Measurements from ENCODE around the gene SORCS1. TPM values are rescaled to one million over a fixed set of nuclear protein-coding genes. Genes with fewer than 3 reads are reported as not detected.

SORCS1 gene
- total RNA-seq, 1 experiment from 2014 or later, result 0.11 TPM

GRCh38 chr10:106987362-106987761 is 177.1 kb downstream of the SORCS1 start:
- BruUV-seq (replicated peaks), result no TSS peak
- CTCF ChIA-PET, result no interaction called here

GRCh38 chr10:106982268-106982667 is 182.2 kb downstream of the SORCS1 start:
- no peaks in the 10 kb centered on the region for H3K36me3 ChIP-seq (ENCODE audit: low read depth, low read length)
- intact Hi-C loops (cut with micrococcal nuclease), result no loop called here
- BruUV-seq (replicated peaks), result no TSS peak
- no peak overlapping the region for H3K4me3 ChIP-seq (ENCODE audit: low read length)
- no peak overlapping the region for H2AFZ ChIP-seq (ENCODE audit: low read length)
- DNase-seq, result no peak
- no peaks in the 10 kb centered on the region for H4K20me1 ChIP-seq (ENCODE audit: low read length)
- no peak overlapping the region for H3K9ac ChIP-seq (ENCODE audit: low read length)
- no peaks in the 10 kb centered on the region for H3K79me2 ChIP-seq (ENCODE audit: low read length)
- H3F3A ChIP-seq (ENCODE audit: low read length, unreplicated experiment), result no peaks in the 10 kb centered on the region
- peaks cover 33% of the 10 kb centered on the region for H3K27me3 ChIP-seq (ENCODE audit: low read length)
- ATAC-seq, result no peak
- no peak overlapping the region for H3K27ac ChIP-seq (ENCODE audit: low read length)
- no peaks in the 10 kb centered on the region for H3K9me2 ChIP-seq (replicated peaks; ENCODE audit: low read length)
- no peaks in the 10 kb centered on the region for H3K9me3 ChIP-seq (ENCODE audit: low read length)
- TF ChIP-seq EZH2 (IDR thresholded peaks at IDR 0.05; ENCODE audit: low read length, unreplicated experiment) (no peak), EZH2phosphoT487 (IDR thresholded peaks at IDR 0.05; ENCODE audit: borderline replicate concordance, low read length) (no peak)
- TF ChIP-seq, protein P1, sequence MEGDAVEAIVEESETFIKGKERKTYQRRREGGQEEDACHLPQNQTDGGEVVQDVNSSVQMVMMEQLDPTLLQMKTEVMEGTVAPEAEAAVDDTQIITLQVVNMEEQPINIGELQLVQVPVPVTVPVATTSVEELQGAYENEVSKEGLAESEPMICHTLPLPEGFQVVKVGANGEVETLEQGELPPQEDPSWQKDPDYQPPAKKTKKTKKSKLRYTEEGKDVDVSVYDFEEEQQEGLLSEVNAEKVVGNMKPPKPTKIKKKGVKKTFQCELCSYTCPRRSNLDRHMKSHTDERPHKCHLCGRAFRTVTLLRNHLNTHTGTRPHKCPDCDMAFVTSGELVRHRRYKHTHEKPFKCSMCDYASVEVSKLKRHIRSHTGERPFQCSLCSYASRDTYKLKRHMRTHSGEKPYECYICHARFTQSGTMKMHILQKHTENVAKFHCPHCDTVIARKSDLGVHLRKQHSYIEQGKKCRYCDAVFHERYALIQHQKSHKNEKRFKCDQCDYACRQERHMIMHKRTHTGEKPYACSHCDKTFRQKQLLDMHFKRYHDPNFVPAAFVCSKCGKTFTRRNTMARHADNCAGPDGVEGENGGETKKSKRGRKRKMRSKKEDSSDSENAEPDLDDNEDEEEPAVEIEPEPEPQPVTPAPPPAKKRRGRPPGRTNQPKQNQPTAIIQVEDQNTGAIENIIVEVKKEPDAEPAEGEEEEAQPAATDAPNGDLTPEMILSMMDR (conservative IDR thresholded peaks at IDR 0.05; ENCODE audit: low read depth, low read length), result no peak
- no peak overlapping the region for H3K4me2 ChIP-seq (ENCODE audit: low read length)
- H3K4me1 ChIP-seq (ENCODE audit: insufficient read depth, low read length), result no peaks in the 10 kb centered on the region
- CTCF ChIA-PET, result no interaction called here
- POLR2A ChIA-PET (ENCODE audit: unreplicated experiment), result no interaction called here

More at GRCh38 chr10:106987362-106987761, 177.1 kb downstream of the SORCS1 start:
- no peaks in the 10 kb centered on the region for H4K20me1 ChIP-seq (ENCODE audit: low read length)
- H3K27ac ChIP-seq (ENCODE audit: low read length), result no peak overlapping the region
- peaks cover 38% of the 10 kb centered on the region for H3K27me3 ChIP-seq (ENCODE audit: low read length)
- H3K4me1 ChIP-seq (ENCODE audit: insufficient read depth, low read length), result no peaks in the 10 kb centered on the region
- POLR2A ChIA-PET (ENCODE audit: unreplicated experiment), result no interaction called here
- H3K4me3 ChIP-seq (ENCODE audit: low read length), result no peak overlapping the region
- H3K9ac ChIP-seq (ENCODE audit: low read length), result no peak overlapping the region
- ATAC-seq (no peak), DNase-seq (no peak)
- H3K79me2 ChIP-seq (ENCODE audit: low read length), result no peaks in the 10 kb centered on the region
- H3K36me3 ChIP-seq (ENCODE audit: low read depth, low read length), result no peaks in the 10 kb centered on the region
- no peak overlapping the region for H3K4me2 ChIP-seq (ENCODE audit: low read length)
- intact Hi-C loops (cut with micrococcal nuclease), result no loop called here
- no peaks in the 10 kb centered on the region for H3K9me3 ChIP-seq (ENCODE audit: low read length)
- H2AFZ ChIP-seq (ENCODE audit: low read length), result no peak overlapping the region
- H3F3A ChIP-seq (ENCODE audit: low read length, unreplicated experiment), result no peaks in the 10 kb centered on the region
- H3K9me2 ChIP-seq (replicated peaks; ENCODE audit: low read length), result no peaks in the 10 kb centered on the region
- TF ChIP-seq EZH2phosphoT487 (IDR thresholded peaks at IDR 0.05; ENCODE audit: borderline replicate concordance, low read length) (no peak), EZH2 (IDR thresholded peaks at IDR 0.05; ENCODE audit: low read length, unreplicated experiment) (no peak)
- TF ChIP-seq, protein P1 (conservative IDR thresholded peaks at IDR 0.05; ENCODE audit: low read depth, low read length), result no peak

- no peaks in the 10 kb centered on the region for H3K9me3 ChIP-seq (ENCODE audit: low read length)
- intact Hi-C loops (cut with micrococcal nuclease), result no loop called here
- no peaks in the 10 kb centered on the region for H3K9me2 ChIP-seq (replicated peaks; ENCODE audit: low read length)
- no TSS peak for BruUV-seq (replicated peaks)
- DNase-seq, result no peak
- no peak overlapping the region for H3K4me3 ChIP-seq (ENCODE audit: low read length)
- no peaks in the 10 kb centered on the region for H4K20me1 ChIP-seq (ENCODE audit: low read length)
- H3K4me2 ChIP-seq (ENCODE audit: low read length), result no peak overlapping the region
- no peak overlapping the region for H3K27ac ChIP-seq (ENCODE audit: low read length)
- TF ChIP-seq EZH2phosphoT487 (IDR thresholded peaks at IDR 0.05; ENCODE audit: borderline replicate concordance, low read length) (no peak), EZH2 (IDR thresholded peaks at IDR 0.05; ENCODE audit: low read length, unreplicated experiment) (no peak)
- TF ChIP-seq, protein P1 (conservative IDR thresholded peaks at IDR 0.05; ENCODE audit: low read depth, low read length), result no peak
- no peak overlapping the region for H3K9ac ChIP-seq (ENCODE audit: low read length)
- H2AFZ ChIP-seq (ENCODE audit: low read length), result no peak overlapping the region
- ATAC-seq, result no peak
- no peaks in the 10 kb centered on the region for H3K79me2 ChIP-seq (ENCODE audit: low read length)
- POLR2A ChIA-PET (ENCODE audit: unreplicated experiment), result no interaction called here
- CTCF ChIA-PET, result no interaction called here
- no peaks in the 10 kb centered on the region for H3K4me1 ChIP-seq (ENCODE audit: insufficient read depth, low read length)
- H3K27me3 ChIP-seq (ENCODE audit: low read length), result peaks cover 33% of the 10 kb centered on the region
- no peaks in the 10 kb centered on the region for H3F3A ChIP-seq (ENCODE audit: low read length, unreplicated experiment)
- no peaks in the 10 kb centered on the region for H3K36me3 ChIP-seq (ENCODE audit: low read depth, low read length)
Measured at GRCh38 chr10:106981452-106982075, 182.9 kb downstream of the SORCS1 start.
